GM12892 (cell line): ENCODE data around the gene GEMIN7.

Experiments
- POLR2A ChIP-seq: IDR thresholded peaks from 2 replicates; pipeline ENCODE4 v1.6.1; 2011; ENCODE audit warnings: low read depth, low read length, control low read depth
- POLR2AphosphoS5 ChIP-seq: IDR thresholded peaks from 2 replicates; pipeline ENCODE4 v1.6.1; 2011; ENCODE audit warnings: low read depth, low read length, control low read depth
- TAF1 ChIP-seq: IDR thresholded peaks from 2 replicates; pipeline ENCODE4 v1.6.1; 2011; ENCODE audit warnings: low read depth, mild to moderate bottlenecking, control low read depth, low read length, borderline replicate concordance

GRCh38 chr19:45110851-45111266, 31.8 kb downstream of the GEMIN7 start:
- TF ChIP-seq POLR2A: no peak
- TF ChIP-seq POLR2AphosphoS5: no peak
- TF ChIP-seq TAF1: no peak
